ENCODE data around the gene PTCH2. TPM values are rescaled to one million over a fixed set of nuclear protein-coding genes. Genes with fewer than 3 reads are reported as not detected.

PTCH2 gene
- total RNA-seq, 1 experiment from 2014 or later, result 1.1 TPM

DNA sequence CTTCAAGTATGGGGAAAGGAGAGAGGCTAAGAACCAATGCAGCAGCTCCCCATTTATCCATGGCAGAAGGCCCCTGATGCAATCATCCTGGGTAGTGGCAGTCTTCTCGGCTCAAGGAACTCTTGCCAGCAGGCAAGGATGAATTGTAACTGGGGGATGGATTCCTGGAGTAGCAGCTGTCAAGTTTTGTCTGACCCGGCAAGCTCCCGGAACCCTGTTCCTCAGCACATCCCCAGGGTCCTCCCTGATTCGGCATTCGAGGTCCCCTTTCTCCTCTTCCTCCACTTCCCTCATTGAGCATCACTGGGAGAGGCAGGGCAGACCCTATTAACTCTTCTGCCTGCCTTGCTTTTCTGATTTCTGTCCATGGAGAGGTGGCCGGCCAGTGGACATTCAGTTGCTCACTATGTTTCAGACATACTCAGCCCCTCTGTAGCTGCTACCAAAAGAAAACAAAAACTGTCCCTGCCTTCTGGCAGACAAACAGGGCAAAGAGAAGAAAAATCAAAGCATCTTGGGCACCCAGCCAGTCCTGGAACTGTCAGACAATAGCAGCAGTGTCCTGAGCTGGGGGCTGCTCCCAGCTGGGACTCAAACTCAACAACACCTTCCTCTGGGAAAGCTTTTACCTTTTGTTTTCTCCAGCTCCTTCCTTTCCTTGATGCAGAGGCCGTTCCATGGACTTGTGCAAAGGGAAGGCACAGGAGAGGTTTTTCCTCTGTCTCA, 5.6 kb upstream of the PTCH2 start:
- peaks cover 12% of the 10 kb centered on the region for H3K4me1 Mint-ChIP-seq
- ATAC-seq, result no peak
- CTCF ChIA-PET, result interaction anchor here (0.7 to 1.4 kb wide), 2 partner anchors 13 to 86 kb away, joined by 3 to 6 read pairs; no protein-coding TSS in a partner anchor
- TF ChIP-seq ATF1 (CRISPR knock-in tag; IDR thresholded peaks at IDR 0.05) (no peak), E2F4 (CRISPR knock-in tag; IDR thresholded peaks at IDR 0.05; ENCODE audit: borderline replicate concordance, low read depth) (no peak), SMAD4 (CRISPR knock-in tag; IDR thresholded peaks at IDR 0.05) (no peak), JUN (CRISPR knock-in tag; IDR thresholded peaks at IDR 0.05) (no peak), ZNF232 (CRISPR knock-in tag; IDR thresholded peaks at IDR 0.05) (no peak), ZBTB21 (CRISPR knock-in tag; IDR thresholded peaks at IDR 0.05; ENCODE audit: borderline replicate concordance) (no peak), ARID4B (CRISPR knock-in tag; IDR thresholded peaks at IDR 0.05; ENCODE audit: borderline replicate concordance) (no peak), SMAD3 (CRISPR knock-in tag; IDR thresholded peaks at IDR 0.05; ENCODE audit: borderline replicate concordance) (no peak), CREM (CRISPR knock-in tag; IDR thresholded peaks at IDR 0.05) (no peak)
- TF ChIP-seq, protein P1, sequence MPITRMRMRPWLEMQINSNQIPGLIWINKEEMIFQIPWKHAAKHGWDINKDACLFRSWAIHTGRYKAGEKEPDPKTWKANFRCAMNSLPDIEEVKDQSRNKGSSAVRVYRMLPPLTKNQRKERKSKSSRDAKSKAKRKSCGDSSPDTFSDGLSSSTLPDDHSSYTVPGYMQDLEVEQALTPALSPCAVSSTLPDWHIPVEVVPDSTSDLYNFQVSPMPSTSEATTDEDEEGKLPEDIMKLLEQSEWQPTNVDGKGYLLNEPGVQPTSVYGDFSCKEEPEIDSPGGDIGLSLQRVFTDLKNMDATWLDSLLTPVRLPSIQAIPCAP (CRISPR knock-in tag; IDR thresholded peaks at IDR 0.05), result no peak
- TF ChIP-seq, protein P2, sequence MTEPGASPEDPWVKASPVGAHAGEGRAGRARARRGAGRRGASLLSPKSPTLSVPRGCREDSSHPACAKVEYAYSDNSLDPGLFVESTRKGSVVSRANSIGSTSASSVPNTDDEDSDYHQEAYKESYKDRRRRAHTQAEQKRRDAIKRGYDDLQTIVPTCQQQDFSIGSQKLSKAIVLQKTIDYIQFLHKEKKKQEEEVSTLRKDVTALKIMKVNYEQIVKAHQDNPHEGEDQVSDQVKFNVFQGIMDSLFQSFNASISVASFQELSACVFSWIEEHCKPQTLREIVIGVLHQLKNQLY (CRISPR knock-in tag; IDR thresholded peaks at IDR 0.05), result no peak
- TF ChIP-seq, protein P3, sequence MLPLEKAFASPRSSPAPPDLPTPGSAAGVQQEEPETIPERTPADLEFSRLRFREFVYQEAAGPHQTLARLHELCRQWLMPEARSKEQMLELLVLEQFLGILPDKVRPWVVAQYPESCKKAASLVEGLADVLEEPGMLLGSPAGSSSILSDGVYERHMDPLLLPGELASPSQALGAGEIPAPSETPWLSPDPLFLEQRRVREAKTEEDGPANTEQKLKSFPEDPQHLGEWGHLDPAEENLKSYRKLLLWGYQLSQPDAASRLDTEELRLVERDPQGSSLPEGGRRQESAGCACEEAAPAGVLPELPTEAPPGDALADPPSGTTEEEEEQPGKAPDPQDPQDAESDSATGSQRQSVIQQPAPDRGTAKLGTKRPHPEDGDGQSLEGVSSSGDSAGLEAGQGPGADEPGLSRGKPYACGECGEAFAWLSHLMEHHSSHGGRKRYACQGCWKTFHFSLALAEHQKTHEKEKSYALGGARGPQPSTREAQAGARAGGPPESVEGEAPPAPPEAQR (CRISPR knock-in tag; IDR thresholded peaks at IDR 0.05), result no peak
- TF ChIP-seq, protein P4, sequence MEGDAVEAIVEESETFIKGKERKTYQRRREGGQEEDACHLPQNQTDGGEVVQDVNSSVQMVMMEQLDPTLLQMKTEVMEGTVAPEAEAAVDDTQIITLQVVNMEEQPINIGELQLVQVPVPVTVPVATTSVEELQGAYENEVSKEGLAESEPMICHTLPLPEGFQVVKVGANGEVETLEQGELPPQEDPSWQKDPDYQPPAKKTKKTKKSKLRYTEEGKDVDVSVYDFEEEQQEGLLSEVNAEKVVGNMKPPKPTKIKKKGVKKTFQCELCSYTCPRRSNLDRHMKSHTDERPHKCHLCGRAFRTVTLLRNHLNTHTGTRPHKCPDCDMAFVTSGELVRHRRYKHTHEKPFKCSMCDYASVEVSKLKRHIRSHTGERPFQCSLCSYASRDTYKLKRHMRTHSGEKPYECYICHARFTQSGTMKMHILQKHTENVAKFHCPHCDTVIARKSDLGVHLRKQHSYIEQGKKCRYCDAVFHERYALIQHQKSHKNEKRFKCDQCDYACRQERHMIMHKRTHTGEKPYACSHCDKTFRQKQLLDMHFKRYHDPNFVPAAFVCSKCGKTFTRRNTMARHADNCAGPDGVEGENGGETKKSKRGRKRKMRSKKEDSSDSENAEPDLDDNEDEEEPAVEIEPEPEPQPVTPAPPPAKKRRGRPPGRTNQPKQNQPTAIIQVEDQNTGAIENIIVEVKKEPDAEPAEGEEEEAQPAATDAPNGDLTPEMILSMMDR (IDR thresholded peaks at IDR 0.05), result no peak
- H3K36me3 Mint-ChIP-seq, result no peaks in the 10 kb centered on the region
- DNase-seq (ENCODE audit: low spot score), result no peak
- H3K27ac Mint-ChIP-seq, result no peak overlapping the region
- no peaks in the 10 kb centered on the region for H3K9me3 Mint-ChIP-seq
- no peak overlapping the region for H3K4me3 Mint-ChIP-seq
- POLR2A ChIA-PET, result interaction anchor here (0.5 kb wide), 2 partner anchors 20 to 164 kb away, joined by 4 to 6 read pairs; no protein-coding TSS in a partner anchor
- H3K27me3 Mint-ChIP-seq (ENCODE audit: low read depth), result peaks cover 12% of the 10 kb centered on the region; the same call in 1 of the 2 replicates

All from WTC11 (cell line).